CMK (cell line): ENCODE results near the gene OR5B21.

Experiments used
- DNase-seq: peaks from one replicate; pipeline ENCODE4 v3.0.0-alpha.2; 2010; ENCODE audit warnings: low read depth

OR5B21 gene

DNA sequence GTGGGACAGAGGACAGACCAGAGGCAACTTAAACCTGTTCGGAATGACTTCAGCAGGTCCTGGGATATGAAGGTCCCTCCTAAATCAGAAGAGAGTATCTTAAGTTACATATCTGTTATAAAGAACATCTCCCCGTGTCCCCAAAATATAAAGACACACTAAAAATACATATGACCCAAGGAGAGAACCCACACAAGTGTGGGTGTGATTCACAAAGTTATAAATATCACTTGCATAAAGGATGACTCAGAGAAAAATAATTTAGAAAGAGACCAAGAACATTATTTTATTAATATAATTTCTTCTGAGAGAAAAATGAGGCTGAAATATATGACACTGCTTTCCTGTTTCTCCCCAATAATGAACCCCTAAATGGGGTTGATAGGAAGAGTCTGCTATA is 14.2 kb downstream of the OR5B21 start:
- DNase-seq, result no peak

DNA sequence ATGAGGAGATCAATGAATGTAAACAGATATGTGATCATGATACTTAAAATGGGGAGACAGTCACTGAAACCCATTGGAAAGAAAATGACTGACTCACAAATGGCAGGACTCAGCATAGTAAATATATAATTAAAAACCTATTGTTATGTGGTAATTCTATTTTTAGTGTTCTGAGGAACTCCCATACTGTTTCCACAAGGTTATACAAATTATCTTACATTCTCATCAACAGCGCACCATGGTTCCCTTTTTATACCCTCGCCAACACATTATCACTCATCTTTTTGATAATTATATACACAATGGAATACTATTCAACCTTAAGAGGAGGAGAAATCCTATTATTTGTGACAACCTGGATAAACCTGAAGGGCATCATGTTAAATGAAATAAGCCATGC is 17.1 kb downstream of the OR5B21 start:
- no peak for DNase-seq

DNA sequence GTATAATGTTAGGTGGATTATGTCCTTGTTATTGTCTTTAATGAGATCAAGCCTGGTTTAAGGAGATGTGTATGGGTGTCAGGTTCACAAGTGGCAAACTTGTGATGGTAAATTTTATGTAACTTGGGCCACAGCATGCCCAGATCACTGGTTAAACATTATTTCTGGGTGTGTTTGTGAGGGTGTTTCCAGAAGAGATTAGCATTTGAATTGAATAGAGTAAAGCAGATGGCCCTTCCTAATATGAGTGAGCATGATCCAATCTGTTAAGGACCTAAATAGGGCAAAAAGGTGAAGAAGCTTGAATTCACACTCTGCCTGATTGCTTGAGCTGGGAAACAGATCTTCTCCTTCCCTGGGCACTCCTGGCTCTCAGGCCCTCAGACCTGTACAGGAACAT is 20.7 kb downstream of the OR5B21 start:
- DNase-seq, result no peak

DNA sequence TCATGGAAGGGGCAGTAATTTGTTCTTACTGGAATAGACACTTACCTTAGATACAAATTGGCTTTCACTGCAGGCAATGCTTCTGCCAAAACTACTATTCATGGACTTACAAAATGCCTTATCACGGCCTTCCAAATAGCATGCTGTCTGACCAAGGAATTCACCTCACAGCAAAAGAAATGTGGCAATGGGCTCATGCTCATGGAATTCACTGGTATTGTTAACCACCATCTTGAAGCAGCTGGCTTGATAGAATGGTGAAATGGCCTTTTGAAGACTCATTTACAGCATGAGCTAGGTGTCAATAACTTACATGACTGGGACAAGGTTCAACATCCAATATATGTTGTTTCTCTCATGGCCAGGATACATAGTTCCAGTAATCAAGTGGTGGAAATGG is 21.9 kb downstream of the OR5B21 start:
- DNase-seq, result no peak

DNA sequence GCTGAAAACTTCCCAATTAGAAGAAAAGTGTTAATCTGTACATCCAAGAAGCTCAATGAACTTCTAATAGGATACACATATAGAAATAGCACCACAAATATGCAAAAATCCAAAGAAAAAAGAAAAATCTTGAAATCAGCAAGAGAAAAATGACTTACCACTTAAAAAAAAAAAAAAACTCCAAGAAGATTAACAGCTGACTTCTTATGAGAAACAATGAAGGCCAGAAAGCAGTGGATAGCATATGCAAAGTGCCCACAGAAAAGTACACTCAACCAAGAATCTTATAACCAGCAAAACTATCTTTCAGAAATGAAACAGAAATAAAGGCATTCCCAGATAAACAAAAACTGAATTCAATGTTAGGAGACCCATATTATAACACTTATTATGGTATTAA is 36.0 kb downstream of the OR5B21 start:
- DNase-seq, result no peak

DNA sequence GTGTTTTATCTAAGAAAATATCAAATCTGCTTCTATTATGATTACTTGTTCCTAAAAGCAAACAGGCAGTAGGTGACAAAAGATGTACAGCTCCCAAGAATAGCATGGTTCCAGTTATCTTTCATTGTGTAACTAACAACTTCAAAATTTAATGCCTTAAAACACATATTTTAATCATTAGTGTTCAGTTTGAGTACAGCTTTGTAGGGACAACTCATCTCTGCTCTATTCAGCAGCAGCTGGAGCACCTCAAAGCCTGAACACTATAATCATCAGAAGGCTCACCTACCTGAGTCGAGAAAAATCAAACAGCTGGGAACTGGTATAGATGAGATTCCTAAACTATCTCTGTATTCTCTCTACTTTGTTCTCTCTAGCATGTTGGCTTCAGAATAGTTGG is 41.6 kb downstream of the OR5B21 start:
- DNase-seq, result no peak

DNA sequence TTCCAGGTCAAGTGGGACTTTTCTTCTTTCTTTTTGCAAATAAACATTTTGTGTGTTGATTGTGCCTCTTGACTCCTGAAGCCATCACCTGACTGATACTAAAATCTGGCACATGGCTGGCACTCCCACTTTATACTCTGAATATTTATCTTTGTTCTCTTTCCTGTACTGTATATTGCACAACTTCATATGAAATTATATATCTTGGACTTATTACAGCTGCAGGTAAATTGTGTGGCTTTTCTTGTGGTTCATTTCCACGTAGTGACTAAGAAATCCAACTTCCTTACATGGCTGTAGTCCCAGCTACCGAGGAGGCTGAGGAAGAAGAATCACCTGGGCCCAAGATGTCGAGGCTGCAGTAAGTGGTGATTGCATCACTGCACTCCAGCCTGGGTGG is 42.2 kb downstream of the OR5B21 start:
- DNase-seq, result no peak
